Cardiac septum (tissue), 1 donor: ENCODE data around the gene UGT1A4. TPM values are rescaled to one million over a fixed set of nuclear protein-coding genes. Genes with fewer than 3 reads are reported as not detected.

Source experiments
- DNase-seq: peaks from one replicate; pipeline ENCODE4 v3.0.0-alpha.2; 2020; ENCODE audit warnings: low spot score
- intact Hi-C: fragments of 100-400 bp; cut with DNase I; formaldehyde crosslinking; loops from one replicate; pipeline ENCODE4 v1.14.0; 2022
- total RNA-seq: library from RNA; stranded (reverse); fragmentation: NEBNext Ultra II Directional; extraction: Animal tissue kit (Norgen Biotek cat#: 25700); gene quantifications from one replicate; pipeline ENCODE4 v1.2.1, GENCODE V29; 2021
- donor health status: DM: no; HTN: no; CAD: no.

Gene UGT1A4
- total RNA-seq, 1 donor from 2014 or later, result not detected

GRCh38 chr2:233773854-233774253 is 55.3 kb downstream of the UGT1A4 start:
- intact Hi-C loops, result no loop called here
- no peak for DNase-seq

GRCh38 chr2:233775414-233775813 is 56.9 kb downstream of the UGT1A4 start:
- intact Hi-C loops, result no loop called here
- no peak for DNase-seq

- DNase-seq, result no peak
- intact Hi-C loops, result no loop called here
Measured at GRCh38 chr2:233778030-233778429, 59.5 kb downstream of the UGT1A4 start, which contains the start of gene MROH2A. Gene MROH2A, plus strand, starts transcription at chr2:233778330. Its CDS starts 1,029 bp downstream, at chr2:233779359.

- no peak for DNase-seq
- intact Hi-C loops, result no loop called here
Measured at GRCh38 chr2:233779722-233780121, 61.2 kb downstream of the UGT1A4 start.

- intact Hi-C loops, result no loop called here
- DNase-seq, result no peak
Measured at GRCh38 chr2:233780771-233781170, 62.2 kb downstream of the UGT1A4 start.

GRCh38 chr2:233789554-233789953 is 71.0 kb downstream of the UGT1A4 start:
- intact Hi-C loops, result no loop called here
- DNase-seq, result no peak

GRCh38 chr2:233791151-233791882 is 72.8 kb downstream of the UGT1A4 start:
- intact Hi-C loops, result no loop called here

GRCh38 chr2:233791883-233792329 is 73.4 kb downstream of the UGT1A4 start:
- intact Hi-C loops, result no loop called here
- DNase-seq, result no peak

More at GRCh38 chr2:233791151-233791882, 72.8 kb downstream of the UGT1A4 start:
- DNase-seq, result no peak

GRCh38 chr2:233792720-233793119 is 74.2 kb downstream of the UGT1A4 start:
- intact Hi-C loops, result no loop called here
- DNase-seq, result no peak

- no peak for DNase-seq
- intact Hi-C loops, result no loop called here
Measured at GRCh38 chr2:233793465-233794127, 75.1 kb downstream of the UGT1A4 start.

GRCh38 chr2:233794128-233794658 is 75.7 kb downstream of the UGT1A4 start:
- intact Hi-C loops, result no loop called here
- DNase-seq, result no peak

GRCh38 chr2:233795735-233796171 is 77.2 kb downstream of the UGT1A4 start:
- DNase-seq, result no peak
- intact Hi-C loops, result no loop called here

GRCh38 chr2:233796254-233796653 is 77.7 kb downstream of the UGT1A4 start:
- no peak for DNase-seq
- intact Hi-C loops, result no loop called here

GRCh38 chr2:233798335-233799086 is 80.0 kb downstream of the UGT1A4 start:
- intact Hi-C loops, result no loop called here
- no peak for DNase-seq

- DNase-seq, result no peak
- intact Hi-C loops, result no loop called here
Measured at GRCh38 chr2:233799087-233799665, 80.6 kb downstream of the UGT1A4 start.

- intact Hi-C loops, result no loop called here
- DNase-seq, result no peak
Measured at GRCh38 chr2:233799716-233800115, 81.2 kb downstream of the UGT1A4 start.

- intact Hi-C loops, result no loop called here
- no peak for DNase-seq
Measured at GRCh38 chr2:233800208-233800607, 81.7 kb downstream of the UGT1A4 start.

- no peak for DNase-seq
- intact Hi-C loops, result no loop called here
Measured at GRCh38 chr2:233801357-233802131, 83.0 kb downstream of the UGT1A4 start.
